OCI-LY3 (cell line): ENCODE measurements around the gene GABRA4.

Experiments used
- CTCF ChIP-seq: fragments of 200-600, 300-600 bp; sonication (generic); IDR thresholded peaks from 2 replicates; pipeline ENCODE4 v1.5.1; 2014; ENCODE audit warnings: antibody characterized with exemption, low read length, low read depth
- EZH2phosphoT487 ChIP-seq: fragments of 200-600 bp; shearing (Covaris generic); IDR thresholded peaks from 2 replicates; pipeline ENCODE4 v1.6.1; 2018; ENCODE audit warnings: antibody characterized with exemption, mixed run types, low read depth

- TF ChIP-seq CTCF: no peak
- no peak for TF ChIP-seq EZH2phosphoT487
Measured at GRCh38 chr4:47031011-47031678, 37.8 kb upstream of the GABRA4 start, which contains the start of gene GABRB1.
